ENCODE results near the gene ITPKB.

Gene ITPKB

GRCh38 chr1:226678701-226679100 lies 60.4 kb downstream of the ITPKB start:
- TF ChIP-seq TEAD4 (IDR thresholded peaks at IDR 0.05) (no peak), REST (IDR thresholded peaks at IDR 0.05; ENCODE audit: low read depth) (no peak), RAD21 (IDR thresholded peaks at IDR 0.05; ENCODE audit: low read depth) (no peak), FOXM1 (IDR thresholded peaks at IDR 0.05; ENCODE audit: borderline replicate concordance, low read depth) (no peak), CREB1 (IDR thresholded peaks at IDR 0.05; ENCODE audit: low read depth) (no peak)

DNA sequence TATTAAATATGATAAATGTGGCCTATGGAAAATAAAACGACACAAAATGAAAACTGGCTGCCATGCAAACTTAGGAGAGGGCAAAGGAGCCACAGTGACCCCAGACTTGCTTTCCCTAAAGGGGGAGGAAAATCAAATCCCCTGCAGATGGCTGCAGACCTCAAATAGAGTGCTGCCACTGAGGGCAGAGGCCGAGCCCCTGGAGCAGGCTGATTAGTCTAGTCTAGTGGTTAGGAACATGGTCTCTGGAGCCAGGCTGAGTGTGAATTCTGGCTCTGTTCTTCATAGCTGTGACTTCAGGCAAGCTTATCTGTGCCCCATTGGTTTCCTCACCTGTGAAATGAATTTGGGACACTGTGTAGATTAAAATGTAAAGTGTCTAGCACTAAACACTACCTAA lies 60.8 kb downstream of the ITPKB start:
- TF ChIP-seq RAD21 (IDR thresholded peaks at IDR 0.05; ENCODE audit: low read depth) (no peak), FOXM1 (IDR thresholded peaks at IDR 0.05; ENCODE audit: borderline replicate concordance, low read depth) (no peak), YY1 (IDR thresholded peaks at IDR 0.05; ENCODE audit: low read depth) (no peak), TCF12 (IDR thresholded peaks at IDR 0.05; ENCODE audit: low read depth) (no peak), MAX (IDR thresholded peaks at IDR 0.05) (no peak), EP300 (IDR thresholded peaks at IDR 0.05; ENCODE audit: borderline replicate concordance) (no peak), CEBPB (IDR thresholded peaks at IDR 0.05) (no peak), TEAD4 (IDR thresholded peaks at IDR 0.05) (no peak), EGR1 (IDR thresholded peaks at IDR 0.05) (no peak), REST (IDR thresholded peaks at IDR 0.05; ENCODE audit: low read depth) (no peak), NFIC (IDR thresholded peaks at IDR 0.05) (no peak)

- TF ChIP-seq YY1 (IDR thresholded peaks at IDR 0.05; ENCODE audit: low read depth): no peak
- TF ChIP-seq EGR1 (IDR thresholded peaks at IDR 0.05): no peak
- no peak for TF ChIP-seq USF1 (IDR thresholded peaks at IDR 0.05)
Measured at GRCh38 chr1:226677027-226678020, 61.8 kb downstream of the ITPKB start.

GRCh38 chr1:226676381-226676780 lies 62.7 kb downstream of the ITPKB start:
- TF ChIP-seq YY1 (IDR thresholded peaks at IDR 0.05; ENCODE audit: low read depth) (no peak), USF1 (IDR thresholded peaks at IDR 0.05) (no peak), RAD21 (IDR thresholded peaks at IDR 0.05; ENCODE audit: low read depth) (no peak), TCF12 (IDR thresholded peaks at IDR 0.05; ENCODE audit: low read depth) (no peak), EGR1 (IDR thresholded peaks at IDR 0.05) (no peak), NFIC (IDR thresholded peaks at IDR 0.05) (no peak), CEBPB (IDR thresholded peaks at IDR 0.05) (no peak), FOXM1 (IDR thresholded peaks at IDR 0.05; ENCODE audit: borderline replicate concordance, low read depth) (no peak), EP300 (IDR thresholded peaks at IDR 0.05; ENCODE audit: borderline replicate concordance) (no peak), REST (IDR thresholded peaks at IDR 0.05; ENCODE audit: low read depth) (no peak), ZBTB7A (IDR thresholded peaks at IDR 0.05; ENCODE audit: low read depth) (no peak), CREB1 (IDR thresholded peaks at IDR 0.05; ENCODE audit: low read depth) (no peak), MAX (IDR thresholded peaks at IDR 0.05) (no peak)
